NCI-H1694 treated with DMSO at 0.1 percent for 48 hours (cell line): Measurements from ENCODE around the gene LTB4R.

Experiments
- DNase-seq: peaks from one replicate; lab custom pipeline; 2025; lab: John Stamatoyannopoulos, UW

LTB4R gene

GRCh38 chr14:24278424-24278823 lies 32.9 kb upstream of the LTB4R start:
- DNase-seq, result no peak

DNA sequence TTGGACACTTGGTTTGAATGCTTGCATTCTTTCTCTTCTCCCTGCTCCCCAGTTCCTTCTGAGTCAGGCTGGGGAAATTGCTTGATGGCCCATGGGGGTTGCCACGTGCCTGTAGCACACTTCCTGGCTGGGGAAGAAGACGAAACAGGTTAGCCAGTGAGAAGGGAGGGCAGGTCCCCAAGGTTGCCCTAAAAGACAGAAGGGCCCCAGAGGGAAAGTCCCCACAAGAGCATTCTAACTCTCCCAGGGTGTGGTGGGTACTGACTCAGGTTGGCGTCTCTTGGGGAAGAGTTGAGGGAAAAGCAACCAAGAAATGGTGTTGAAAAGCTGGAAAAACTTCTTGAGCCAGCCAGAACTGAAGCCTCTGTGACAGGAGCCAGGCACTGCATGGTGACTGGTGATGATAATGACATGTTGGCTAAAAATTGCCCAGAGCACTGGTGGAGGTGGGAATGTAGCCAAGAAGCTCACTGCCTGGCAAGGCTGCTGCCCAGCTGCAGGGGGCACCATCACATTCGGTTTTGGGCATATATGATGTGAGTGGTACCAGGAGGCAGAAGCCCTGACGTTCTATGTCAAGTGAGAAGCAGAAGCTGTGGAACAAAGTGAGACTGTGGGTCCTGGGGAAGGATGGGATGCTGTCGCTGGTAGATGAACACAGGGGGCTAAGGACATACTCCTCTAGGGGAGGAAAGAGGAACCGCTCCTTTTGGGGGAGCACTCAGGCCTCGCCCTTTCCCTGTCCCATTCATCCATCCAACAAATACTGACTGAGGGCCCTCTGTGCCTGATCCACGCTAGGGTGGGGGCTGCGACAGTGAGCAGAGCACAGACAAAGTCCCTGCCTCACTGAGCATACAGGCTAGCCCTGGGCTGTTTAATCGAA lies 31.8 kb upstream of the LTB4R start:
- DNase-seq, result peak; percentile 61

DNA sequence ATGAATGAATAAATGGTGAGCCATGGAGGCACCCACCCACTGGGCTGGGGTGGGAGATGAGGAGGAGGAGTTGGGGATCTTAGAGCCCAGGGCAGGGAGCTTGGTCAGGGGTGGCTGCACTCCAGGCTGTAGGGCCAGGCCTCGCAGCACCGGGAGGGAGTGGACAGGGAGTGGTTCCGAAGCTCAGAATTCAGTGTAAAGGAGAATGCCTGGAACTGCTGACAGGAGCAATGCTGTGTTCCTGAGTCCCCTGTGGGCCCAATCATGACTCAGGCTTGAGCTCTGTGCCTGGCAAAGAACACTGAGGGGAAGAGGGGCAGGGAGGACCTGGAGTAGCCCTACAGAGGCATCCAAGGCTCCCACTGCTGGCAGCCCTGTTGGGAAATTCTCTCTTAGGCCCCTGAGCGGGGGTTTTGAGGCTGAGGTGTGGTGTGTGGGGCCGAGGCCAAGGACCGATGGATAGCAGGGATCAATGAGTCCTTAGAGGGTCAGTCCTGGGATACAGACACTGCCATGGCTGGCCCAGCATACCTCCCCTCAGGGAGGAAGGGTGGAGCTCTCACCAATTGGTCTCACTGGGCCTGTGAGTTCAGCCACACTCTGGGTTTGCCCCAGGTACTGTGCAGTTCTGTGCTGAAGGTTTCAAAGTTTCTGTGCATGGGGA lies 30.4 kb upstream of the LTB4R start:
- no peak for DNase-seq

GRCh38 chr14:24281636-24282035 lies 29.7 kb upstream of the LTB4R start:
- DNase-seq, result no peak

DNA sequence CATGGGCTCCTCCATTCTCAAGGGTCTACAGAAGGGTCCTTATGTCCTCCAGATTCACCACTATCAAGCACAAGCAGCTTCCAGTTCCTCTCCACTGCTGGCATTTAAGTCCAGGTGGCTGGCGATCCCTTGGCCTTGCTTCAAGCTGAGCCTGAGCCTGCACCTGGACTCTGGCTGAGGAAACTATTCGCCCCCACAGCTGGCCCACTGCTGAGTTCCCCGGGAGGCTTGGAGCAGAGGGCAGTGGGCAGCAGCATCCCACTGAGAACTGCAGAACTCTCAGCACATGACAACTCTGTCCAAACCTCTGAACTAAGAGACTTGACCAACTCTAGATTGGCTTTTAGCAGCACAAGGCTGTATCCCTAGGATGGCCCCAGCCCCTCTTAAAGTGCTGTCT lies 28.6 kb upstream of the LTB4R start:
- DNase-seq, result no peak

- DNase-seq, result no peak
Observed at GRCh38 chr14:24283796-24284460, 27.4 kb upstream of the LTB4R start.

DNA sequence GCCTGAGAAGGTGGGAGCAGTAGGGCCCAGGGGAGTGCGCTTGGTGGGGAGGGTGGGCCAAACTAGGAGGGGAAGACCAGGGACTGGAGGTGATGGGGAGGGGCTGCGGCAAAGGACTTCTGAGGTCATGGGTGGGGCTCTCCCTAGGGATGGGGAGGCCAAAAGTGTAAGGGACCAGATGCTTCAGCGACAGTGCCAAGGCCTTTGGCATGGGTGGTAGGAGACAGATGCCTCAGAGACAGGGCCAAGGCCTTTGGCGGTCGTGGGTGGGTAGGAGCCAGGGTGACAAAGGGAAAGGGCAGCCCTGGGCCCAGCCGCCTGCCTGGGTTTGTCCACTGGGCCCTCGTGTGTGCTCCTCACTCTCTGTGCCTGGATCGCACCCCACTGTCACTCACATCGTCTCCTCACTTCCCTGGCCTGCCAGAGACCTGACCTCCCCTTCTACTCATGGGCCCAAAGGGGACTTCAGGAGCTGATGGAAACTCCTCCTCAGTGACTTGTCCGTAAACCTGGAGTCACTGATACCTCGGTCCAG lies 26.7 kb upstream of the LTB4R start:
- peak; percentile 25 for DNase-seq

GRCh38 chr14:24285351-24285750 lies 26.0 kb upstream of the LTB4R start:
- DNase-seq, result no peak

DNA sequence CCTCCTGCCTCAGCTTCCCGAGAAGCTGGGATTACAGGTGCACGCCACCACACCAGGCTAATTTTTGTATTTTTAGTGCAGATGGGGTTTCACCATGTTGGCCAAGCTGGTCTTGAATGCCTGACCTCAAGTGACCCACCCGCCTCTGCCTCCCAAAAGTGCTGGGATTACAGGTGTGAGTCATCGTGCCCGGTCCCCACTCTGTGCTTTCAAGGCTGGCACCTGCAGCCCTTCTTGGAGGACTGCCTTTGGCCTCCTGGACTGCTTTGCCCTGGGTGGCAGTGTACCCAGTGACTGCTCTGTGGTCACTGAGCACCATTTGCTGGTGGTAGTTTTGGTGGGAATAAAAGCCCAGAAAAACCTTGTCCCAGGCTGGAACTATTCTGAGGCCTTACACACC lies 24.3 kb upstream of the LTB4R start:
- DNase-seq, result no peak

GRCh38 chr14:24289649-24290280 lies 21.5 kb upstream of the LTB4R start:
- no peak for DNase-seq

GRCh38 chr14:24290746-24291145 lies 20.6 kb upstream of the LTB4R start:
- no peak for DNase-seq

DNA sequence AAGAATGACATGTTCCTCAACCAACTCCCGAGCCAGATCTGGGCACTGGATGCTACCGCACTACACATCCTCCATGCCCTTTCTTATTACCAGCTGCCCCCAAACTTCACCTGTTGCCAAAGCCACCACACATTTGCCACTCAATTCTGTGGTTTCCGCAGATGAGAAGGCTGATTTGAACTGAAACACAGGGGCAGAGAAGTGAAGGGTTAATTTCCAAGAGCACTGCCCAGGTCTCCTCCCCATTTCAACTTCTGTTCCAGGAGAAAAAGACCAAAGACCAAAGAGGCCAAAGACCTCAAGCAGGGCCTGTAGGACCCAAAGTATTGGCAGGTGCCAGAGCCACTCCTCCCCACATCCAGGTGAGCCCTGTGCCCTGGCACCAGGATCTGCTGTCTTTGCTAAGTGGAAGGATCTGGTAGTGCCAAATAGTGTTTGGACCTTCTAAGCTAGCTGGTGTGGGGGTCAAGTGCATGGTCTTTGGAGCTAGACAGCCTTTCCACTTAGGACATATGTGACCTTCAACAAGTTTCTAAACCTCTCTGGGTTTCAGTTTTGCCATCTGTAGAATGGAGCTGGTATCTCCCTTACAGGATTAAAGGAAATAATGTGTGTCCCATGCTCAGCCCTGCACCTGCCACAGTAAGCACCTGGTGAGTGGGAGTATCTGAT lies 19.7 kb upstream of the LTB4R start:
- no peak for DNase-seq

GRCh38 chr14:24292118-24292807 lies 19.0 kb upstream of the LTB4R start:
- DNase-seq, result no peak

DNA sequence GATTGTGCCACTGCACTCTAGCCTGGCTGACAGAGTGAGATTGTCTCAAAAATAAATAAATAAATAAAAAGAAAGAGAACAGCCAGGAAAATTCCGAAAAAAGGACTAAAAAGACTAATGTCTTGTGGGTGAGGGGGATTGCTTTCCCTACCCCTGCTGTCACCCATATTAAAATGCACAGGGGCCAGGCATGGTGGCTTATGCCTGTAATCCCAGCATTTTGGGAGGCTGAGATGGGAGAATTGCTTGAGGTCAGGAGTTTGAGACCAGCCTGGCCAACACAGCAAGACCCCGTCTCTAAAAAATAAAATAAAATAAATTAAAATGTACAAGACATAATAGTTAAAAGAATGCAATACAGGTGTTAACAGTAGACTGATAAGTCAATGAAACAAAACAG lies 17.8 kb upstream of the LTB4R start:
- no peak for DNase-seq

GRCh38 chr14:24296341-24297157 lies 14.8 kb upstream of the LTB4R start:
- peak; percentile 82 for DNase-seq

DNA sequence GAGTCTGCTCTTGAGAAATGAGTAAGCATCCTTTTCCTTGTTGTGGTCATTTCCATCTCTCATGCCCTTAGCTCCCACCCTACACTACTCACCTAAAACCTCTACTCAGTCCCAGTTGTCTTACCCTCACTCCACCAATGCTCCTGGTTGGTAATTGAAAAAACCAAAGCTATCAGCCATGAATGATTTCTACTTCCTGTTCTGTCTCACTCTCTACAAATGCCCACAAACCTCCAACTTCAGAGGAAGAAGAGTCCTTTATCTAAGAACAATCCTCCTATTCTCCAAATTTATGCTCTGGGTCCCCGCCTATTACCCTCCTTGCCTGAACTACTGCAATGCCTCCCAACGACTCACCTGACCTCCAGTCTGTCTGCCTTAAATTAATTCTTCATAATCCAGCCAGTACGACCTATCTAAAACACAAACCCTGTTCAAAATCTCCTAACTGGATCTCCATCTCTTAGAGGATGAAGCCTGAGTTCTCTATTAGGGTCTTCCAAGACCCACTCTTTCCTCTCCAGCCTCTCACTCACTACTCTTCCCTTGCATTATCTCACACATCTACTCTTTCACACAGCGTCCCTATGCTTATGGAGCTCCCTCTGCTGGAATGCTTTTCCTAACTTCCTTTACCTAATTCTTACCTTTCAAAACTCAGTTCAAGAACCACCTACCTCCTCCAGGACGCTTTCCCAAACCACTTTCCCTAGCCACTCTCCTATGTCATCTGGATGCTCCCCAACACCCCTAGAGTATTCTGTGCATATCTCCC lies 13.9 kb upstream of the LTB4R start:
- peak; percentile 70 for DNase-seq

GRCh38 chr14:24298892-24299254 lies 12.4 kb upstream of the LTB4R start:
- no peak for DNase-seq

GRCh38 chr14:24299255-24300191 lies 11.8 kb upstream of the LTB4R start, which contains the start of the genes DHRS1 and NOP9:
Gene DHRS1 (minus strand): TSS chr14:24299780. CDS start chr14:24299106, 674 bp downstream.
Gene NOP9 (plus strand): TSS chr14:24299850. CDS start chr14:24299955, 105 bp downstream.
- peak; percentile 64 for DNase-seq
